Progenitor cell of endocrine pancreas (in vitro differentiated cells): ENCODE data around the gene TSSC4. TPM values are rescaled to one million over a fixed set of nuclear protein-coding genes. Genes with fewer than 3 reads are reported as not detected.

Experiments used
- DNase-seq: peaks from one replicate; pipeline ENCODE4 v3.0.0; 2021; ENCODE audit warnings: low spot score; ENCODE audit not compliant: unreplicated experiment
- H3K27ac Mint-ChIP-seq: 2 replicates; pipeline ENCODE4 v1.8.0; 2021; ENCODE audit warnings: mild to moderate bottlenecking, moderate library complexity, mixed read lengths
- H3K27me3 Mint-ChIP-seq: 2 replicates; pipeline ENCODE4 v1.8.0; 2021; ENCODE audit warnings: mixed read lengths
- H3K36me3 Mint-ChIP-seq: 2 replicates; pipeline ENCODE4 v1.8.0; 2022; ENCODE audit warnings: mixed read lengths; ENCODE audit not compliant: insufficient read depth
- H3K4me1 Mint-ChIP-seq: 2 replicates; pipeline ENCODE4 v1.8.0; 2021; ENCODE audit warnings: low read depth, mixed read lengths
- H3K4me3 Mint-ChIP-seq: 2 replicates; pipeline ENCODE4 v1.8.0; 2021; ENCODE audit warnings: low read depth, mild to moderate bottlenecking, moderate library complexity, mixed read lengths
- H3K9me3 Mint-ChIP-seq: 2 replicates; pipeline ENCODE4 v1.8.0; 2021; ENCODE audit warnings: low read depth, mixed read lengths
- CTCF ChIP-seq: fragments of 200-600 bp; sonication (generic); IDR thresholded peaks from one replicate; pipeline ENCODE4 v1.5.0; 2021; ENCODE audit warnings: antibody characterized with exemption, mild to moderate bottlenecking; ENCODE audit not compliant: unreplicated experiment
- total RNA-seq: library from RNA; stranded (reverse); gene quantifications from 2 replicates; pipeline ENCODE4 v1.2.1, GENCODE V29; 2021

Gene TSSC4
- total RNA-seq, 1 donor from 2014 or later, result 50.2 TPM

GRCh38 chr11:2406878-2407410, 6.4 kb downstream of the TSSC4 start:
- Mint-ChIP-seq H3K36me3 (peaks cover 3% of the 10 kb centered on the region), H3K4me1 (peaks cover 29% of the 10 kb centered on the region), H3K9me3 (no peaks in the 10 kb centered on the region), H3K4me3 (no peak overlapping the region), H3K27ac (peak overlapping the region; percentile 59), H3K27me3 (no peaks in the 10 kb centered on the region)
- TF ChIP-seq CTCF, result no peak
- no peak for DNase-seq

GRCh38 chr11:2408671-2409070, 8.1 kb downstream of the TSSC4 start:
- peaks cover 1% of the 10 kb centered on the region for H3K36me3 Mint-ChIP-seq
- H3K4me1 Mint-ChIP-seq, result peaks cover 29% of the 10 kb centered on the region
- peak overlapping the region; percentile 93 for H3K27ac Mint-ChIP-seq
- DNase-seq, result no peak
- TF ChIP-seq CTCF, result no peak
- H3K4me3 Mint-ChIP-seq, result no peak overlapping the region
- no peaks in the 10 kb centered on the region for H3K27me3 Mint-ChIP-seq
- no peaks in the 10 kb centered on the region for H3K9me3 Mint-ChIP-seq

GRCh38 chr11:2409126-2409525, 8.6 kb downstream of the TSSC4 start:
- Mint-ChIP-seq H3K4me3 (peak overlapping the region; percentile 54), H3K27ac (peak overlapping the region; percentile 93)

GRCh38 chr11:2409611-2410468, 9.3 kb downstream of the TSSC4 start:
- Mint-ChIP-seq H3K9me3 (no peaks in the 10 kb centered on the region), H3K27me3 (no peaks in the 10 kb centered on the region), H3K4me3 (no peak overlapping the region), H3K4me1 (peaks cover 29% of the 10 kb centered on the region), H3K36me3 (no peaks in the 10 kb centered on the region), H3K27ac (peak overlapping the region; percentile 93)
- TF ChIP-seq CTCF, result no peak
- DNase-seq, result no peak

More at GRCh38 chr11:2409126-2409525, 8.6 kb downstream of the TSSC4 start:
- Mint-ChIP-seq H3K9me3 (no peaks in the 10 kb centered on the region), H3K27me3 (no peaks in the 10 kb centered on the region), H3K36me3 (no peaks in the 10 kb centered on the region), H3K4me1 (peaks cover 29% of the 10 kb centered on the region)
- no peak for DNase-seq
- TF ChIP-seq CTCF, result no peak

GRCh38 chr11:2410616-2411015, 10.1 kb downstream of the TSSC4 start:
- H3K4me1 Mint-ChIP-seq, result peaks cover 29% of the 10 kb centered on the region
- DNase-seq, result no peak
- no peak for TF ChIP-seq CTCF
- no peaks in the 10 kb centered on the region for H3K36me3 Mint-ChIP-seq
- H3K27me3 Mint-ChIP-seq, result no peaks in the 10 kb centered on the region
- no peaks in the 10 kb centered on the region for H3K9me3 Mint-ChIP-seq
- no peak overlapping the region for H3K4me3 Mint-ChIP-seq
- peak overlapping the region; percentile 29 for H3K27ac Mint-ChIP-seq
